Activated CD4-positive, alpha-beta T cell treated with anti-CD3 and anti-CD28 coated beads, Interleukin-2, amount 10 ng/mL, durations not matched to agents 7 days and 5 days (primary cell): ENCODE data around the gene DNAAF5. TPM values are rescaled to one million over a fixed set of nuclear protein-coding genes. Genes with fewer than 3 reads are reported as not detected.
"Not testable (repeated sequence)": the region's sequence is repeated elsewhere in the genome, so short reads cannot be mapped to it uniquely, and the experiment has no call there.

Experiments used
- CTCF ChIA-PET: fragments of 350-600 bp; sonication (Branson Sonifier 250); formaldehyde crosslinking; loops from one replicate; lab custom pipeline; 2021; ENCODE audit warnings: antibody characterized with exemption; lab: Charles Lee
- POLR2A ChIA-PET: fragments of 350-600 bp; sonication (Branson Sonifier 250); formaldehyde crosslinking; loops from one replicate; lab custom pipeline; 2021; ENCODE audit warnings: antibody characterized with exemption; lab: Charles Lee
- DNase-seq: peaks from one replicate; pipeline ENCODE4 v3.0.0-alpha.2; 2020
- H3K27ac Mint-ChIP-seq: one replicate; pipeline ENCODE4 v1.8.0; 2021; ENCODE audit warnings: mild to moderate bottlenecking, moderate library complexity, mixed read lengths
- H3K27me3 Mint-ChIP-seq: one replicate; pipeline ENCODE4 v1.8.0; 2021; ENCODE audit warnings: mixed read lengths
- H3K36me3 Mint-ChIP-seq: one replicate; pipeline ENCODE4 v1.8.0; 2021; ENCODE audit warnings: low read depth, mixed read lengths
- H3K4me1 Mint-ChIP-seq: one replicate; pipeline ENCODE4 v1.8.0; 2021; ENCODE audit warnings: mixed read lengths
- H3K4me3 Mint-ChIP-seq: one replicate; pipeline ENCODE4 v1.8.0; 2021; ENCODE audit warnings: mild to moderate bottlenecking, moderate library complexity, mixed read lengths
- H3K9me3 Mint-ChIP-seq: one replicate; pipeline ENCODE4 v1.8.0; 2021; ENCODE audit warnings: mixed read lengths
- total RNA-seq, 2 experiments: library from RNA; stranded (reverse); gene quantifications; one replicate each; pipeline ENCODE4 v1.2.3, GENCODE V29; 2021

The DNAAF5 gene
- total RNA-seq, 2 experiments from 2014 or later: 21.0 to 23.8 TPM

DNA sequence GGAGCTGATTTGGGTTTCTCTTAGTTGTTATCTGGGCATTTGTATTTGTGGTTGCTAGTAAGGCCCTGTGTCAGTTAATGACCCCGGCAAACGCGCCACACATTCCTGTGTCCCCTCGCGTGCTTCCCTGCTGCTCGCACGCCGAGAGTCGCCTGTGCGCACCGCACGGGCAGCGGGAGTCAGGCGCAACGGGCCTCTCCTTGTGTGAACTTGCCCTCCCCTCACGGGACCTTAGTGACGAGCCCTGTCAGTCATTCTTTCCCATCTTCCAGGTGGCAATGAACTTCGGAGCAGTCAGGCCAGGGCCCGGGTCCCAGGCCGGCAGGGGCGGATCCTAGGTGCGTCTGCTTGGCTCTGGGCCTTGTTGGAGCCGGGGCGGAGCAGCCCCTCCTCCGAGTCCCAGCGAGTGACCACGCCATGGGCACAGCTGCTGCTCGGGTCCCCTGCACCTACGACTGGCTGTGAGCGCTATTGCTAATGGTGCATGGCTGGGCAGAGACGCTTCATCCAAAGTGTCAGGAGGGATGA, 13.0 kb downstream of the DNAAF5 start:
- Mint-ChIP-seq H3K36me3 (peaks cover 18% of the 10 kb centered on the region), H3K27ac (no peak overlapping the region), H3K27me3 (no peaks in the 10 kb centered on the region), H3K4me3 (no peak overlapping the region), H3K4me1 (peaks cover 8% of the 10 kb centered on the region), H3K9me3 (no peaks in the 10 kb centered on the region)
- ChIA-PET POLR2A (no interaction called here), CTCF (no interaction called here)
- no peak for DNase-seq

DNA sequence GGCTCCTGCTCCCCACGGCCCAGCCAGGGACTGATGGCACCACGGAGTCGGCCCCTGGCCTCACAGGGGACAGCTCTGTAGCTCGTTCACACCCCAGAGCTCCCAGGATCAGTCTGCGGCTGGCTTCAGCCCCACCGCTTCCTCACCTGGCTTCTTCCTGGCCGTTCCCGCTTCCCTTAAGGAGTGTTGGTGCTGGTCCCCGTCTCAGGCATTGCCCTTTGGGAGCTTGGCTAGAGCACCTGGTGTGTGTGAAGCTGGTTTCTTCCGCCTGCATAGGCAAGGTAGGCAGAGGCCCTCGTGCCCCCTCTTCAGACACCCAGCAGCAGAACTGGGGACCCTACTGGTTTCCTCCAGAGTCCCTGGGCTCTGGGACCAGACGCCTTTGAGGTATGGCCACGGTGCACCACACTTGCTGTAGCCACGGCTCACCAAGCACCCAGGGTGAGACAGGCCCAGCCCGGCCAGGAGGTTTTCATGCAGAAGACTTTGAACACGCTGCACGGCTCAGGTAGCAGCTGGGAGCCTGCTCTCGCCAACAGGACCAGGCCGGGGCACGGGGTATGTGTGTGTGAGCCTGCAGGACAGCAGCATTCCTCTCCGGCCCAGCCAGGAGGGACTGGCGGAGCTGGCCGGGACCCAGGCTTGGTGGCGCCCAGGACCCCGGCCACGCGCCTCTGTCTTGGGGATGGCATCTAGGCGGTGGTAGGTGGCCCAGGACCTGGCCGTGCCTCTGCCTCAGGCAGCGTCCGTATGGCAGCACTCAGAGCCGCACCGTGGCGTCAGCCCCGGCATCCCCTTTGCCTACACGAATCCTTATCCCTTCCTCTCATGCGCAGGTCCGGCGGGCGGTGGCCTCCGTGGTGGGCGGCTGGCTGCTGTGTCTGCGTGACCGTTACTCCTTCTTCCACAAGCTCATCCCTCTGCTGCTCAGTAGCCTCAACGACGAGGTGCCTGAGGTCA, 13.8 kb downstream of the DNAAF5 start:
- no peak for DNase-seq
- H3K27me3 Mint-ChIP-seq: no peaks in the 10 kb centered on the region
- CTCF ChIA-PET: interaction anchor here (1.4 kb wide), 1 partner anchor 476 kb away, joined by 3 read pairs; no protein-coding TSS in a partner anchor
- peak overlapping the region; percentile 31 for H3K27ac Mint-ChIP-seq
- H3K4me1 Mint-ChIP-seq: peaks cover 8% of the 10 kb centered on the region
- POLR2A ChIA-PET: no interaction called here
- peaks cover 2% of the 10 kb centered on the region for H3K9me3 Mint-ChIP-seq
- H3K4me3 Mint-ChIP-seq: no peak overlapping the region
- peaks cover 26% of the 10 kb centered on the region for H3K36me3 Mint-ChIP-seq

DNA sequence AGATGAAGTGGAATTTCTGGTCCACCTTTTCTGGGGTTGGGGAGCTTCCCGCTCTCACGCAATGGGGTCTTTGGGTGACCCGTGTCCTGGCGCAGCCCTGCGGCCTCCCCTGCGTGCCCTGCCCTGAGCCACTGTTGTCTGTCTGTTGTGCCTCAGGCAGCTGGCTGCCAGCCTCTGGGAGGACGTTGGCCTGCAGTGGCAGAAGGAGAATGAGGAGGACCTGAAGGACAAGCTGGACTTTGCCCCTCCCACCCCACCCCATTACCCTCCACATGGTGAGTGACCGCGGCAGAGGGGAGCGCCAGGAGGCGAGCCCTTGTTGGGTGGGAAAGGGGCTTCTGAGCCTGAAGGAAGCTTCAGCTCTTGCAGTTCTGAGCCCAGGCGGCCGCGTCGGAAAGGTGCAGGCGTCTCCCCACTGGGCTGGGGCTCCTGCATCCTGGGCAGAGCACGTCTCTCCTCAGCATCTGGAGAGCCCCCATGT, 14.7 kb downstream of the DNAAF5 start:
- Mint-ChIP-seq H3K9me3 (peaks cover 6% of the 10 kb centered on the region), H3K4me3 (no peak overlapping the region), H3K4me1 (peaks cover 8% of the 10 kb centered on the region), H3K27ac (no peak overlapping the region), H3K27me3 (no peaks in the 10 kb centered on the region), H3K36me3 (peaks cover 30% of the 10 kb centered on the region)
- ChIA-PET CTCF (interaction anchor here (1.4 kb wide), 1 partner anchor 477 kb away, joined by 3 read pairs; no protein-coding TSS in a partner anchor), POLR2A (no interaction called here)
- DNase-seq: no peak

DNA sequence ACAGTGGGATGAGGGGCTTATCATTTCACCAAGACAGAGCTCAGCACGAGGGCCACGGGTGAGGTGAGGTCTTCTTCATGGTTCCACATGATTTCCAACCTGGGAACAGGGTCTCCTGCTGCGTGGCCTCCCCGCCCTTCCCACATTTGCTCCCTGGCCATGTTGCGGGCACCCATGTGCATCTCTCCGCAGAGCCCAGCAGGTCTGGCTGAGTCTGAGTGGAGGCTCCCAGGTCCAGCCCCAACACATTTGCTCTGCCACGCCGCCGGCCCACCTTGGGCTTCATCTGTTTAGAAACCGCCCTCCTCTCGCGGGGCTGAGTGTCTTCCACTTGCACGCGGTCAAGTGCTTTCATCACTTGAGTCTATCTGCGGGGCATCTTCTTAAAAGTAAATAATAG, 15.4 kb downstream of the DNAAF5 start:
- DNase-seq: no peak
- Mint-ChIP-seq H3K4me3 (no peak overlapping the region), H3K27me3 (no peaks in the 10 kb centered on the region), H3K4me1 (peaks cover 8% of the 10 kb centered on the region), H3K27ac (no peak overlapping the region), H3K36me3 (peaks cover 30% of the 10 kb centered on the region), H3K9me3 (peaks cover 6% of the 10 kb centered on the region)
- POLR2A ChIA-PET: no interaction called here
- CTCF ChIA-PET: interaction anchor here (0.8 to 1.6 kb wide), 2 partner anchors 23 to 25 kb away, joined by 3 read pairs; no protein-coding TSS in a partner anchor

DNA sequence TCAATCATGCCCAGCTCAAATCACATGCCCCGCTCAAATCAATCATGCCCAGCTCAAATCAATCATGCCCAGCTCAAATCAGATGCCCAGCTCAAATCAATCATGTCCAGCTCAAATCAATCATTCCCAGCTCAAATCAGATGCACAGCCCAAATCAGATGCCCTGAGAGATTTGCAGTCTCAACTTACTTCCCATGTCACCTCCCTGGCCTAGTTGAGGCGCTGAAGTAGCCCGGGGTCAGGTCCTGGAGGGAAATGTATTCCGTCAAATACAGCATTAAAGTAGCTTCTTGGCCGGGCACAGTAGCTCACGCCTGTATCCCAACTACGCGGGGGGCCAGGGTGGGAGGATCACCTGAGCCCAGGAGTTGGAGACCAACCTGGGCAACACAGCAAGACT, 16.3 kb downstream of the DNAAF5 start:
- Mint-ChIP-seq H3K4me1 (peaks cover 2% of the 10 kb centered on the region), H3K27ac (no peak overlapping the region), H3K27me3 (no peaks in the 10 kb centered on the region), H3K4me3 (no peak overlapping the region), H3K9me3 (peaks cover 6% of the 10 kb centered on the region), H3K36me3 (peaks cover 33% of the 10 kb centered on the region)
- POLR2A ChIA-PET: no interaction called here
- CTCF ChIA-PET: interaction anchor here (0.6 to 1.6 kb wide), 2 partner anchors 22 to 93 kb away, joined by 3 read pairs; no protein-coding TSS in a partner anchor
- DNase-seq: no peak

DNA sequence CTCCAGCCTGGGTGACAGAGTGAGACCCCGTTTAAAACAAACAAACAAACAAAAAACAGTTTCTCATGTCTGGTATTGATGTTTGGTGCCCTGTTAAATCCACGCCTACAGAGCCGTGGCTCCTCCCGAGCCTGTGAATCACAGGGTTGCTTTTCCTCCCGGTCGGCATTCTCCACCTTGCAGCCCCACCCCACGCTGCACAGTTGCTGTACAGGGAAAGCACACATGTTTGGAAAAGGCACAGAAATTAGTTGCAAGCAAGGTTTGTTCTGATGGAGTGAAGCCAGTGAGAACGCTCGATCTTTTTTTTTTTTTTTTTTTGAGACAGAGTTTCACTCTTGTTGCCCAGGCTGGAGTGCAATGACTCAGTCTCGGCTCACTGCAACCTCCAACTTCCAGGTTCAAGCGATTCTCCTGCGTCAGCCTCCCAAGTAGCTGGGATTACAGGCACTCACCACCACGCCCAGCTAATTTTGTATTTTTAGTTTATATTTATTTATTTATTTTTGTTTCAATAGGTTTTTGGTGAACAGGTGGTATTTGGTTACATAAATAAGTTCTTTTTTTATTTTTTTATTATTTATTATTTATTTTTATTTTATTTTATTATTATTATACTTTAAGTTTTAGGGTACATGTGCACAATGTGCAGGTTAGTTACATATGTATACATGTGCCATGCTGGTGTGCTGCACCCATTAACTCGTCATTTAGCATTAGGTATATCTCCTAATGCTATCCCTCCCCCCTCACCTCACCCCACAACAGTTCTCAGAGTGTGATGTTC, 17.0 kb downstream of the DNAAF5 start:
- H3K27me3 Mint-ChIP-seq, H3K4me3 Mint-ChIP-seq, POLR2A ChIA-PET, DNase-seq, H3K4me1 Mint-ChIP-seq, H3K9me3 Mint-ChIP-seq, H3K27ac Mint-ChIP-seq: not testable (repeated sequence)
- H3K36me3 Mint-ChIP-seq: peaks cover 31% of the 10 kb centered on the region
- CTCF ChIA-PET: interaction anchor here (1.6 kb wide), 1 partner anchor 22 kb away, joined by 3 read pairs; no protein-coding TSS in a partner anchor

DNA sequence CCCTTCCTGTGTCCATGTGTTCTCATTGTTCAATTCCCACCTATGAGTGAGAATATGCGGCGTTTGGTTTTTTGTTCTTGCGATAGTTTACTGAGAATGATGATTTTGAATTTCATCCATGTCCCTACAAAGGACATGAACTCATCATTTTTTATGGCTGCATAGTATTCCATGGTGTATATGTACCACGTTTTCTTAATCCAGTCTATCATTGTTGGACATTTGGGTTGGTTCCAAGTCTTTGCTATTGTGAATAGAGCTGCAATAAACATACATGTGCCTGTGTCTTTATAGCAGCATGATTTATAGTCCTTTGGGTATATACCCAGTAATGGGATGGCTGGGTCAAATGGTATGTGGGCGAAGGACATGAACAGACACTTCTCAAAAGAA, 17.6 kb downstream of the DNAAF5 start:
- H3K4me1 Mint-ChIP-seq, DNase-seq, H3K27me3 Mint-ChIP-seq, H3K9me3 Mint-ChIP-seq, CTCF ChIA-PET, POLR2A ChIA-PET, H3K27ac Mint-ChIP-seq, H3K4me3 Mint-ChIP-seq: not testable (repeated sequence)
- H3K36me3 Mint-ChIP-seq: peaks cover 31% of the 10 kb centered on the region

DNA sequence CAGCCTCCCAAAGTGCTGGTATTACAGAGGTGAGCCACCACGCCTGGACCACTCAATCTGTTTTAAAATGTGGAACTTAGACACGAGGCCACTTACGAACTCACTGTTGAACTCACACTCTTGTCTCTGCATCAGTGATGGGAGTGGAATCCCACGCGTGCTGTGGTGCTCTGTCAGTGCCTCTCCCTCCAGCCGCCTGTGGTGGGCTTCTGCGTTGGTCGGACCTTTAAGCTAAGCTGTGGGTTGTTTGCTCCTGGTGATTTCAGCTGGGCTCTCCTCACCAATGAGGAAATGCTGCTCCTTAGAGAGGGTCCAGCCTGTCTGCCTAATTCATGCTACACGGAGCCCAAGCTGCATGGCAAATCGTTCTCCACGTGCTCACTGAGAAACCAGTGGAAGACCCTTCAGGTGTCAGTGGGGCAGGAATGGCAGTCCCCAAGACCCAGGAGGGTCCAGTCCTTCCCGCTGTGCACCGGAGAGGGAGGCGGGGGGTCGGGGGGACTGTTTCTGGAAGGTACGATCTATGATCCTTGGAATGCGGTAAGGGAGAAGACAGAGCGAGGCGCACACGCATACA, 18.4 kb downstream of the DNAAF5 start:
- POLR2A ChIA-PET: no interaction called here
- H3K9me3 Mint-ChIP-seq: peaks cover 6% of the 10 kb centered on the region
- no peaks in the 10 kb centered on the region for H3K27me3 Mint-ChIP-seq
- DNase-seq: no peak
- no peaks in the 10 kb centered on the region for H3K4me1 Mint-ChIP-seq
- CTCF ChIA-PET: no interaction called here
- peaks cover 31% of the 10 kb centered on the region for H3K36me3 Mint-ChIP-seq
- no peak overlapping the region for H3K4me3 Mint-ChIP-seq
- no peak overlapping the region for H3K27ac Mint-ChIP-seq

DNA sequence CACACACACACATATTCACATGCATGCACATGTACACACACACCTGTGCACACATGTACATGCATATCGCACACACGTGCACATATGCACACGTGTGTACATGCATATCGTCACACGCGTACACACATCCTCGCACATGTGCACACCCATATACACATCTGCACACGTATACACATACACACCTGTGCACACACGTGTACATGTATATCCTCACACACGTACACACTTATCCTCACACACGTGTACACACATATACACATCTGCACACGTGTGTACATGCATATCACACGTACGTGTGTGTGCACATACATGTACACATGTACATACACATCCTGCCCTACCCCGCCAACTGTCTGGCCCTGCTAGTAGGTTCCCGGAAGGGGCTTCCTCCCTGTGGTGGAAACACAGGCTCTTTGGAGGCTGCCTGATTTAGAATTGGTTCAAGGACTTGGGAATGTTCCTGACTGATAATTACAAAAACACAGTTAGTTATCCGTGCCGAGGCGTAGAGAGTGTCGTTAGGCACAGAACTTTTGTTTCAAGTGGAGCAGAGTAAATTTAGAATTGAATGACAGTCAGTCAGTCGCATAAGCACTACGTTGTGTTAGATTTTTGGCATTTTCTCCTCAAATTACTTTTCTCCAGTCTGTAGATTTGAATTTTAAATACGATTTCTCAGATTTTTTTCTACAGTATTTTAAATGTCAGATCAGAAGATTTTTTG, 19.1 kb downstream of the DNAAF5 start:
- CTCF ChIA-PET: no interaction called here
- Mint-ChIP-seq H3K9me3 (peaks cover 6% of the 10 kb centered on the region), H3K36me3 (peaks cover 31% of the 10 kb centered on the region)

DNA sequence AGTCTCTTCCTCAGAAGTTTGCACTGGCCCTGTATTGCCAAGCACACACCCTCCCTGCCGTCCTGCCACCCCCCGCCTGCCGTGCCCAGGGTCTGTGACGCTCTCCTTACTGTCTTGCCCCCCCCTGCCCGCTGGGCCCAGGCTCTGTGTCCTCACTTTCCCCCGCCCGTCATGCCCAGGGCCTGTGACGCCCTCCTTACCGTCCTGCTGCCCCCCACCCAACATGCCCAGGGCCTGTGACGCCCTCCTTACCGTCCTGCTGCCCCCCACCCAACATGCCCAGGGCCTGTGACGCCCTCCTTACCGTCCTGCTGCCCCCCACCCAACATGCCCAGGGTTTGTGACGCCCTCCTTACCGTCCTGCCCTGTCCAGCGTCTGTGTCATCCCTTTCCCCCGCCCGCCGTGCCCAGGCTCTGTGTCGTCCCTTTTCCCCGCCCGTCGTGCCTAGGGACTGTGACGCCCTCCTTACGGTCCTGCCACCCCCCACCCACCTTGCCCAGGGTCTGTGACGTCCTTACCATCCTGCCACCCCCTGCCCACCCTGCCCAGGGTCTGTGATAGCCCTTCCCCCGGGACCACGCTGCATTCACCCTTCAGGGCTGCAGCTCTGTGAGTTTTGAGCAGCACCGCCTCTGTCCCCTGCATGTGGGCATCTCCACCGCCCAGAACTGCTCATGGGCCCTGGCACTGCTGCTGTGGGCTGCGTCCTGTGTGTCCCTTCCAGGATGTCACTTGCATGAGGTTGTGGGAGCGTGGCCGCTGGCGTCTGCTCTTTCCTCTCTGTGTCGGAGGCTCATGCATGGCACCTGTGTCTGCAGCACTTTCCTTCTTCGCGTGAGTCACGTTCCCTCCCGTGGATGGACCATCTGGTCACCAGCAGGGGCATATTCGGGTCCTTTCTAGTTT, 19.9 kb downstream of the DNAAF5 start:
- Mint-ChIP-seq H3K36me3 (peaks cover 27% of the 10 kb centered on the region), H3K27ac (no peak overlapping the region), H3K4me3 (no peak overlapping the region), H3K27me3 (no peaks in the 10 kb centered on the region), H3K9me3 (peaks cover 6% of the 10 kb centered on the region), H3K4me1 (no peaks in the 10 kb centered on the region)
- POLR2A ChIA-PET: no interaction called here
- CTCF ChIA-PET: no interaction called here
- DNase-seq: no peak

More for the DNA sequence above, 19.1 kb downstream of the DNAAF5 start:
- Mint-ChIP-seq H3K4me3 (no peak overlapping the region), H3K4me1 (no peaks in the 10 kb centered on the region), H3K27ac (no peak overlapping the region), H3K27me3 (no peaks in the 10 kb centered on the region)
- POLR2A ChIA-PET: no interaction called here
- no peak for DNase-seq

DNA sequence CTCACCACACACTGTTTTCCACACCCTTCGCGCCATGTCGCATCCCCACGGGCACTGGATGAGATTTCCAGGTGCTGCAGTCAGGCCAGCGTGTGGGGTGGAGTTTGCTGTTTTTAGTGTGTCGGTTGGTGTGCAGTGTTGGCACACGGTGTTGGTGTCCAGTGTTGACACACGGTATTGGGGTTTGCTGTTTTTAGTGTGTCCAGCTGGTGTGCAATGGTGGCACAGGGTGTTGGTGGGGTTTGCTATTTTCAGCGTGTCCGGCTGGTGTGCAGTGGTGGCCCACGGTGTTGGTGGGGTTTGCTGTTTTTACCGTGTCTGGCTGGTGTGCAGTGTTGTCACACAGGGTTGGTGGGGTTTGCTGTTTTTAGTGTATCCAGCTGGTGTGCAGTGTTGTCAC, 20.7 kb downstream of the DNAAF5 start:
- ChIA-PET CTCF (no interaction called here), POLR2A (no interaction called here)
- Mint-ChIP-seq H3K9me3 (peaks cover 6% of the 10 kb centered on the region), H3K27me3 (no peaks in the 10 kb centered on the region), H3K36me3 (peaks cover 27% of the 10 kb centered on the region), H3K27ac (no peak overlapping the region), H3K4me1 (no peaks in the 10 kb centered on the region), H3K4me3 (no peak overlapping the region)
- DNase-seq: no peak
